ENCODE data around the gene REV3L. TPM values are rescaled to one million over a fixed set of nuclear protein-coding genes. Genes with fewer than 3 reads are reported as not detected.

REV3L gene
- total and polyA plus RNA-seq, 2 of the 8 experiments (the other 6 are each of a cell fraction or from before 2014, with no cell fraction given): 2.1 to 6.6 TPM

DNA sequence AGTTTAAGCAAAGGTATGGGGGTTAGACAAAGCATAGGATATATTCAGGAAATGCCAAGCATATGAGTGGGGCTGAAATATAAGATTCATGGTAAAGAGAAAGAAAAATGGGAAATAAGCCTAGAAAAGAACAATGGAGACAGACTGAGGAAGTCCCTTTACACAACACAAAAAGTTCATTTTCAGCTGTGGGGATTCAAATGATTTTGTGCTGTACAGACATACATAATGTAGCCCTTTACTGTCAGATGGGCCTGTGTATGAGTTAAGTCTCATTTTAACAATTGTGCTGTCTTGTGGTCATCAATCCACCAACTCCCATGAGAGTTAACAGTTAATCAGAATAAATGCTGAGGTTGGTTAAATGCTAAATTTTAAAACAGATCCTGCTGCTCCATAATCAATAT, 37.2 kb downstream of the REV3L start (continued):
- TF ChIP-seq CHD7 (IDR thresholded peaks at IDR 0.05; ENCODE audit: insufficient replicate concordance, low read length): no peak
- TF ChIP-seq CBX8 (IDR thresholded peaks at IDR 0.05; ENCODE audit: borderline replicate concordance, low read depth, low read length): no peak
- no peak for TF ChIP-seq NRF1 (IDR thresholded peaks at IDR 0.05; ENCODE audit: low read depth, low read length)
- no peak for TF ChIP-seq NANOG (IDR thresholded peaks at IDR 0.05; ENCODE audit: insufficient read depth, low read depth, low read length, poor library complexity, severe bottlenecking)
- no peak for TF ChIP-seq SUZ12 (IDR thresholded peaks at IDR 0.05; ENCODE audit: low read length)
- TF ChIP-seq SIX5 (IDR thresholded peaks at IDR 0.05; ENCODE audit: low read depth, low read length): no peak
- no peak for TF ChIP-seq TAF7 (optimal IDR thresholded peaks at IDR 0.05; ENCODE audit: borderline replicate concordance, low read depth, low read length)
- no peak for TF ChIP-seq HDAC2 (IDR thresholded peaks at IDR 0.05; ENCODE audit: borderline replicate concordance in 1 of 2, low read depth in 2 of 2, low read length in 2 of 2)
- no peak for TF ChIP-seq TAF1 (IDR thresholded peaks at IDR 0.05; ENCODE audit: low read depth, low read length)
- TF ChIP-seq PHF8 (conservative IDR thresholded peaks at IDR 0.05; ENCODE audit: low read depth, low read length): no peak

Data from H1 (cell line).